EH (cell line): ENCODE results near the gene MOGAT2.

Source experiments
- DNase-seq: peaks from one replicate; pipeline ENCODE4 v3.0.0-alpha.2; 2015; ENCODE audit warnings: low read depth

The MOGAT2 gene

DNA sequence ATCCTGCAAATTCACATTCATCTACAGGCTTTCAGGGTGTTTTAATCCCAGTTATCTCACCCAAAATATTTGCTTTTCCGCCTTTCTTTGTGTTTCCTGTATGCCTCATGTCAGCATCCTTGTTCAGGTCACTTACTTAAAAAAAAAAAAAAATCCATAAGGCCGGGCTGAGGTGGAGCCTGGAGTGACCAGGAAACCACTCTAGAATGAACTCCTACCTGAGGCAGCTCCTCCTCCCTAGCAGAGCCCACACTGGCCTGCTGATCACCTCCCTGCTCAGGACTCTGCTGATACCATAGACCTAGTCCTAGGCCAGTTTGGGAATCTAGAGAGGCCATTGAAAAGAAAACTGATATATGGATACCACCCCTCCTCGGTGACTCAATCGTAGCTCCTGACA is 42.2 kb downstream of the MOGAT2 start:
- no peak for DNase-seq

DNA sequence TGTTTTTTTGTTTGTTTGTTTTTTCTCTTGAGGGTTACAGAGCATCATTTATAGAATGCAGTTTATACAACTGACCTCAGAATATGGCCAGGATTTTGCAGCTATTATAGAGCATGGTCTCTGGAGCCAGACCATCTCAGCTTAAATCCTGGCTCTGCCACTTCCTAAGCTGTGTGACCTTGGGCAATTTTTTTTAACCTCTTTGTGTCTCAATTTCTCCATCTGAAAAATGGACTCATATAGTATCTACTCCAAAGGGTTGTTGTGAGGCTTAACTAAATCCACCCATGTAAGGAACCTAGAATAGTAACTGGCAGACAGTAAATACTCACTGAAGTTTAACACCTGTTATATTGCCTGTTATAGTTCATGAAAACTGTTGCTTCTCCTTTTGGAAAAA is 42.6 kb downstream of the MOGAT2 start:
- DNase-seq: no peak

DNA sequence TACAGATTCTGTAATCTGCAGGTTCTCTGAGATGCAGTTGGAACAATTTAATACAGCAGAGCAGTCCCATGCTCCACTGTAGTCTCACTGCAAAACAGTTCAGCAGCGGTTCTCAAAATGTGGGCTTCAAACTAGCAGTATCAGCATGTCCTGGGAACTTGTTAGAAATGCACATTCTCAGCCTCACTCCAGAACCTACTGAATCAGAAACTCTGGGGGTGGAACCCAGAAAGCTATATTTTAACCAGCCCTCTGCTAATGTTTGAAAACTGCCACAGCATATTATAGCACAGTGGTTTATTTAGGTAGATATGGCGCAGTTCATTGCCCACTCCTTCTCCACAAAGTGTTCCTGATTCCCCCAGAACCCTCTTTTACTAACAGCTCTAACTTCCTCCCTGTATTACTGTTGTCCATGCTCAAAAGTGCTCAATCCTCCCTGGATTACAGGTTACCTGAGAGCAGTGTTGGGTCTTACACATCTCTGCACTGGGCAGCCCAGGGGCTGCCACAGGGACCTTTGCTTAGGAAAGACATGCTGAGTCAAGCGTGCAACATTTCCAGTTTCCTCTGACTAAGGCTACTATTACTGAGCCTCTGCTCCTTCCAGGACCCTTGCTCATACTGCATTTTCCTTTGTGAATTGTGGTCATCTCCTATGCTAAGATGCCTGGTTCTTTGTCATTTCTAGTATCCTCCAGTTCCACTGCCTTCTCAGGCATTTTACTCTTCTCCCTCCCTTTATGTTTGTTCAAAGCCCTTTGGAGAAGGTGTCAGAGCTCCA is 43.3 kb downstream of the MOGAT2 start:
- DNase-seq: peak; percentile 41

GRCh38 chr11:75762158-75762557 is 44.5 kb downstream of the MOGAT2 start:
- DNase-seq: no peak

- peak; percentile 30 for DNase-seq
Measured at GRCh38 chr11:75762885-75763284, 45.2 kb downstream of the MOGAT2 start.

DNA sequence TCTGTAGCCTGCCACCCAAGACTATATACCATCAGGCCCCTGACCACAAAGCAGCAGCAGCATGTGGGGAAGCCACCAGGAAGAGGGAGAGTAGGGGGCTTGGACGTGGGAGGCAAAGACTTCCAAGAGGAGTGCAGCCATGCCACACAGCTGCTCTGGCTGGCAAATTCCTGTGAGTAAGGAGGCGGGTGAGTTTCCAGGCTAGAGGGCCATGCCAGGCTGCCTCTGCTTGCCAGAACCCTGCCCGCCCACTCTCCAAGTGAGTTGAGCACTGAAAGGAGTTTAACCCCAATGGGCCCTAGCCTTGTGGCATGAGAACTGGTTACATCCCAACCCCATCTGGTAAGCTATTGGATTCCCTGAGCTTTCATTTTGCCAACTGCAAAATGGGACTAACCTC is 46.2 kb downstream of the MOGAT2 start:
- no peak for DNase-seq

GRCh38 chr11:75765116-75765515 is 47.5 kb downstream of the MOGAT2 start:
- no peak for DNase-seq

DNA sequence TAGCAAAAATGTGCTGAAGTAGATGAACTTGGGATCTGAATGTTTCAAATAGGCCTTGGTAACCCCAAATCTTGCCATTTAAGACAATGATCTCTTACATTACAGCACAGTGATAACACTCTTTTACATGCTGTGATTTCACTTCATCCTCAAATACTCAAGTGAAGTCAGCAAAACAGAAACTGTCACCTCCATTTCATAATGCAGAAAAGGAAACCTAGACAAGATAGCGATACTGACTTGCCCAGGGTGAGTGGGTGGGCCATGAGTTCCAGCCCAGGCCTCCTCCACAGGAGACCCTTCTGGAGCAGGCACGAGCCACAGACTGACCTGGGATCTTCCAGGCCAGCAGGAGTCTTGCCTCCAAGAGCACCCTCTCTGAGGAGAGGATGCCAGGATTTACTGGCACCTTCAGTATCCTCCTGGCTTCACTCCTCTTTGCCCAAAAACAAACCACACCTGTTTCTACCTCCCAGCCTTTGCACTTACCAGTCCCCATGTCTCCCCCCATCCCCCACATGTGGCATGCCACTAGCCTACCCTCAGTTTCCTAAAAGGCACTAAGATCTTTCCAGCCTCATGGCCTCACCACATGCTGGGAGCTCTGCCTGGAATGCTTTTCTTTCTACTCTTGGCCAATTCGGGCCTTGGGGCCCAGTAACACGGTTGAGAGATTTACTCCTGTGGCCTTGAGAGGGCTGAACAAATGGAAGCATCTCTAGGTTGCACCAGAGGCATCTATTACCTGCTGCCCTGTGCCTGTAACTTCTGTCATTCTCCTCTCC is 49.0 kb downstream of the MOGAT2 start:
- no peak for DNase-seq

DNA sequence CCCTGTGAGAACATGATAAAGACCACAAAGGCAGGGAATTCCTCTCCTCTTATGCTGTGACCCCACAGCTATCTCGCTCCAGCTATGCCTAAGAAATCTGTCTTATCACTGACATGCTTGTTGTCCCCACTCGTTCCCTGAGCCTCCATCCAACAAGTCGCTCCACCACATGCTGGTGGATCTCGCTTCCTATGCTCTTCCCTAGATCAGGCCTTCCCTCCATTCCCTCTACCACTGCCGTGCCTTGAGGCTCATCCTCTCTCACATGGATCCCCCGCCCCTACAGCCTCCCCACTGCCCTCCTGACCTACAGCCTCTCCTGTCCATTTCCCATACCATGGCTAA is 49.6 kb downstream of the MOGAT2 start:
- DNase-seq: no peak

GRCh38 chr11:75767793-75768111 is 50.1 kb downstream of the MOGAT2 start:
- DNase-seq: no peak

- peak; percentile 58 for DNase-seq
Measured at GRCh38 chr11:75768112-75768908, 50.7 kb downstream of the MOGAT2 start, which contains the start of gene DGAT2. TSS of gene DGAT2 (plus strand) at chr11:75768778. CDS start at chr11:75768992, 214 bp downstream.

DNA sequence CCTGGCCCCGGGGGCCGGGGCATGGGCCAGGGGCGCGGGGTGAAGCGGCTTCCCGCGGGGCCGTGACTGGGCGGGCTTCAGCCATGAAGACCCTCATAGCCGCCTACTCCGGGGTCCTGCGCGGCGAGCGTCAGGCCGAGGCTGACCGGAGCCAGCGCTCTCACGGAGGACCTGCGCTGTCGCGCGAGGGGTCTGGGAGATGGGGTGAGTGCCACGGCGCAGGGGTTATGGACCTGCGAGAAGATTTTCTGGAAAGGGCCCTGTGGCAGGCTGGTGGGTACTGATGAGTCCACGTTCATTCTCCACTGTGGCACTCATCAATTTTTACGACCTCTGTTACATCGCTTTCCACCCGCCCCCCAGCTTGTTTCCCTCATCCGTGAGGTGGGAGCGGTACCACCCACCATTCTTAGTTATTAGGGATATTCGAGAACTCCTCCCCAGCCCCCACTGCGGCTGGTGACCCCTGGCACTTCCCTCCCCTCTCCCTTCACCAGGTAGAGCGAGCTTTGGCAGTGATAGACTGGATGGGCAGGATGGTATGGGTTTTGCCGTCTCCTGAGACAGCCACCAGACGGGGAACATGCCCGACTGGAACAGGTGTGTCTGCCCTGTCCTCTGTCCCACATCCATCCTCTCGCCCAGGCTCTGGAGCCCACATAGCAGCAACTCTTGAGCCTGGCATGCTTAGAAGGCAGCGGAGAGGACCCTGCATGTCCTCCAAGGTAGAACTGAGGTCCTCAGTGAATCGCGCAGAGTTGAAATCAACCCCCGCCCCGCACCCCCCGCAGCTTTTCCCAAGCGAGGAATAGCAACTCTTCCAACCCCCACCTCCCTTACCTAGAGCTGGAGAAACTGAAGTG is 51.5 kb downstream of the MOGAT2 start:
- no peak for DNase-seq

GRCh38 chr11:75770102-75770501 is 52.5 kb downstream of the MOGAT2 start:
- no peak for DNase-seq

DNA sequence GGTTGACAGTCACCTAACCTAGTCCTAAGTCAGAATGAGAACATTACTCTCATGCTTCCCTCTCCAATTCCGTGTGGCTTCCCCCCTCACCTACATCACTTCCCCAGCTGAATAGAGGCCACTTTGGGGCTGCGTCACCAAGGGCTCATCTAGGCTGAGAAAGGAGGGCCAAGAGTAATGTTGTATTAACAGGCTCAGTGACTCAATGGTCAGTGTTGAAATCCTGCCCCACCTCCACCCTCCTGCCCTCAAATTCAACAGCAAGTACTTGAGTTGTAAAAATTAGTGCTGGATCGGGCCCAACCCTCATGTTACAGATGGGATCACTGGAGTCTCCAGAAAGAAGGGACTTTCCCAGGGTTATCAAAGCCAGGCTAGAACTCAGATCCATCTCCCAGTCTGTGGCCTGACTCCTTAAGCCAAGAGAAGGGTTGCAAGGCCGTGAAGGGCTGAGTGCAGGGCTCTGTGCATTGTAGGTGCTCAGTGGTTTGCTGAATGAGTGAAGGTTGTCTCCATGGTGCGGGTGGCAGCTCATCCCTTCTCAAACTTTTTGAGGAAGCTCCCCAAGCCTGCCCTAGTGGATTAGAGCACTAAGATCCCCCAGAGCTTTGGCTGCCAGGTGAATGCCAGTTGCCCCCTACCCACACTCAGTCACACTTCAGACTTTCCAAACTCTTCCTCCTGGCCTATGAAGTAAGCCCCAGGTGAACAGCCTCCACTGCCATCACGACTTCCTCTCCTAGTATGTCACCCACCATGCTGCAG is 54.2 kb downstream of the MOGAT2 start:
- peak; percentile 72 for DNase-seq

GRCh38 chr11:75773595-75774353 is 56.1 kb downstream of the MOGAT2 start:
- DNase-seq: no peak

DNA sequence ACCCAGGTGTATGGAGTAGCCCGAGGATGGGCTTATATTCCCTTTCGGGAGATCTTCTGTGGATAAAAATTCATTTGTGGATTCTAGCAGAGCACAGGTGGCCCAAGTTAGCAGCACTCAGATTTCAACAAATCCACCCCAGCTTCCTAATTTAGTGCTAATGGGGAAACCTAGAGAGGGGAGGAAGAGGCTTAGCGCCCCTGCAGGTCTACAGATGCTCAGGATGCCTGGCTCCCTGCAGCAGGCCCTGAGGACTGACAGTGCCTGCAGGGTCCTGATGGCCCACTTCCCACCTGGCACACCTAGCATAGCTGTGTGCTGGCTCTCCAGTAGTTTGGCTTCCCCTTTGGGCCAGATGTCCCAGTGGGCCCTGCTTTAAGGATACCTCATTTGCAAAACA is 57.4 kb downstream of the MOGAT2 start:
- no peak for DNase-seq

DNA sequence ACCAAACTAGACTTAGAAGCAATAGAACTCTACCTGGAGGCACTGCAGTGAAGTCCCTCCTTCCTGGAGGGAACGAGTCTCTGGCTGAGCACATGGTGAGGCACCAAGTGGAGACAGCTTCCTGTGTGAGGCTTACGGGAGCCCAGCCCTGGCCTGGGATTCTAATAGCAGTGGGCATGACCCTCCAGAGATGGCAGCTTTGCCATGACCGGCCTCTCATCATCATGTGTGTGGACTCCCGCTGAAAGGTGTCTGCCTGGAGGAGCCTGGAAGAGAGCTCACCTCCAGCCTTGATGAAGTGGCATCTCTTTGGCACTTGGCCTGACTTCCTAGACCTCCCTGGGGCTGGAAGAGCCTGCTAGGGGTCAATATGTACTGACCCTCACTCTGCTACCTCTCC is 58.9 kb downstream of the MOGAT2 start:
- DNase-seq: no peak

DNA sequence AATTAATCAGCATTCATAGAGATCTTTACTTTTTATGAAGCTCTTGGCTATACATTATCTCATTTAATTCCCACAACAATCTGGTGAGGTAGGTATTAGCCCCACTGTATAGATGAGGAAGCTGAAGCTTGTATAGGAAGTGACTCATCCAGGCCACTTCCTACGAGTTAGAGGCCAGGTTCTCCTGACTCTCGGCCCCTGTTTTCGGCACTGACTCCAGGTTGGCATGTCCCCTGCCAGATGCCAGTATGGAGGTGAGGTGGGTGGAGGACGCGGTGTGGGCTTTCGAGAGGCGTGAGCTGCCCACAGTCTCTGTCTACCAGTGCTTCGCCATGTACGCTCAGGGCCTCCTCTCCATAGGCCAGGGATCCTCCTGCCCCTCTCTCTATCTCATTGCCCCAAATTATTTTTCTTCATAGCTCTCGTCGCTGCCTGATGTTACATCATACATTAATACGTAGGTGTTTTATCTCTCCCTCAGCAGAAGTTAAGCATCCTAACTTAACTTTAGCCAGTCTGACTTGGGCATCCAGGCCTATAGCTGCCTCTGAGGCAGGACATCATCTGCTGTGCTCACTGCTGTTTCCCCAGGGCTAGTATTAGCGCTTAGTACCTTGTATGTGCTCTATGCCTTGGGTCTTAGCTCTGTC is 59.9 kb downstream of the MOGAT2 start:
- DNase-seq: peak; percentile 9

DNA sequence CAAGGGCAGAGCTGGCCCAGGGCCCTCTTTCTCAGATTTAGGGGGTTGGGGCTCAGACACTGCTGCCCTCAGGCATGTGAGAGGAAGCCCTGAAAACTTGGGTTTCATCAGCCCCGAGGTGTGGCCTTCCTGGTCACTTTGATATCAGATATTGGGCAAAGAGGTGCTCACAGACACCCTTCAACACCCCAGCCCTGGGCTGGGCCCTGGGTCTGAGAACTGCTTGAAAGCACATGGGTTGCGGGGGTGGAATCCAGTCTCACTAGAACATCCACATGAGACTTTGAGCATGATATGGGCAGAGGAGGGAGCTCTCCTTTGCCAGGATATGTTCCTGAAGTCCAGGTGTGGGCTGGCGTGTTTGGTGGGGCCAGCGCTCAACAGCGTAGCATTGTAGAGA is 61.3 kb downstream of the MOGAT2 start:
- DNase-seq: no peak

DNA sequence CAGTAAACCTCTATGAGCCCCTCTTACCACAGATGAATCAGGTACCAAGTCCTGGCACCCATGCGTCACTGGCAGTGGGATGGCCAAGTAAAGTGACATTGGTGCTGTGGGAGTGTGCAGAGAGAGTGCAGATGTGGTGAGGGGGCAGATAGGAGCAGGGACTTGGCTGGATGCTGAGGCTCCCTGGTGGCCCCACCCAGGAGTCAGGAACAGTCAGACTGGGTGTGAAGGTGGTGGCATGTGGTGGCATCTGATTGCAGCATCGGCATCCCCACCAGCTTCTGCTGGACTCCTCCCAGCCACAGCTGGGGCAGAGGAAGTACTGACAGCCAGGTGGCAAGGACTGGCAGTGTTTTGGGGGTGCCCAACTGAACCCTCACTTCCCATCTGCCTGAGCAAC is 62.3 kb downstream of the MOGAT2 start:
- DNase-seq: no peak
